Dendritic cell treated with granulocyte-macrophage colony-stimulating factor and Interleukin-4, amounts not matched to agents 40 ng/mL and 50 ng/mL, for 4 days (primary cell): ENCODE measurements around the gene METTL6.
"Not testable (repeated sequence)": the region's sequence is repeated elsewhere in the genome, so short reads cannot be mapped to it uniquely, and the experiment has no call there.

Source experiments
- H3K27ac Mint-ChIP-seq: one replicate; pipeline ENCODE4 v1.8.0; 2022; ENCODE audit warnings: mild to moderate bottlenecking, mixed read lengths
- H3K27me3 Mint-ChIP-seq: one replicate; pipeline ENCODE4 v1.8.0; 2022; ENCODE audit warnings: mild to moderate bottlenecking, mixed read lengths
- H3K36me3 Mint-ChIP-seq: one replicate; pipeline ENCODE4 v1.8.0; 2022; ENCODE audit warnings: low read depth, mixed read lengths
- H3K4me1 Mint-ChIP-seq: one replicate; pipeline ENCODE4 v1.8.0; 2022; ENCODE audit warnings: low read depth, mixed read lengths
- H3K4me3 Mint-ChIP-seq: one replicate; pipeline ENCODE4 v1.8.0; 2022; ENCODE audit warnings: mild to moderate bottlenecking, moderate library complexity, mixed read lengths
- H3K9me3 Mint-ChIP-seq: one replicate; pipeline ENCODE4 v1.8.0; 2022; ENCODE audit warnings: mixed read lengths
- intact Hi-C: fragments of 100-400 bp; cut with micrococcal nuclease; formaldehyde crosslinking; loops from one replicate; pipeline ENCODE4 v1.15.0; 2022

METTL6 gene

GRCh38 chr3:15404767-15405166 lies 22.6 kb downstream of the METTL6 start:
- peaks cover 45% of the 10 kb centered on the region for H3K4me1 Mint-ChIP-seq
- H3K27me3 Mint-ChIP-seq, result no peaks in the 10 kb centered on the region
- H3K4me3 Mint-ChIP-seq, result no peak overlapping the region
- H3K9me3 Mint-ChIP-seq, result no peaks in the 10 kb centered on the region
- intact Hi-C loops, result loop anchor here (1.0 kb wide), 2 partner anchors 136 to 202 kb away; no protein-coding TSS in a partner anchor
- no peaks in the 10 kb centered on the region for H3K36me3 Mint-ChIP-seq
- H3K27ac Mint-ChIP-seq, result peak overlapping the region; percentile 53

DNA sequence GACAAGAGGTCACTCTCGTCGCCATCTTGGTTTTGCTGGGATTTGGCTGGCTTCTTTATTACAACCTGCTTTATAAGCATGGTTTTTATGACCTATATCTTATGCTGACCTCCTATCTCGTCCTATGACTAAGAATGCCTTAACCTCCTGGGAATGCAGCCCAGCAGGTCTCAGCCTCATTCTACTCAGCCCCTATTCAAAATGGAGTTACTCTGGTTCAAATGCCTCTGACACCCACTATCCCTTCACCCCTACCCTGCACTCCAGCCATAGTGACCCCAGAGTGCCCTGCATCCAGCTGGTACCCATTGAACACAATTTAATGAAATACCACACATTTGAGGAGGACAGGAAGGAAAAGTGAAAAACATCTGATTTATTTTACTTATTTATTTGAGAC lies 23.4 kb downstream of the METTL6 start:
- no peaks in the 10 kb centered on the region for H3K9me3 Mint-ChIP-seq
- no peak overlapping the region for H3K4me3 Mint-ChIP-seq
- no peaks in the 10 kb centered on the region for H3K27me3 Mint-ChIP-seq
- peaks cover 37% of the 10 kb centered on the region for H3K4me1 Mint-ChIP-seq
- H3K27ac Mint-ChIP-seq, result no peak overlapping the region
- intact Hi-C loops, result no loop called here
- H3K36me3 Mint-ChIP-seq, result no peaks in the 10 kb centered on the region

- no peaks in the 10 kb centered on the region for H3K9me3 Mint-ChIP-seq
- peak overlapping the region; percentile 65 for H3K27ac Mint-ChIP-seq
- no peak overlapping the region for H3K4me3 Mint-ChIP-seq
- H3K27me3 Mint-ChIP-seq, result no peaks in the 10 kb centered on the region
- no peaks in the 10 kb centered on the region for H3K36me3 Mint-ChIP-seq
- H3K4me1 Mint-ChIP-seq, result peaks cover 32% of the 10 kb centered on the region
- intact Hi-C loops, result no loop called here
Observed at GRCh38 chr3:15403495-15403894, 23.8 kb downstream of the METTL6 start.

- Mint-ChIP-seq H3K4me3 (no peak overlapping the region), H3K9me3 (peaks cover 7% of the 10 kb centered on the region), H3K4me1 (peaks cover 31% of the 10 kb centered on the region), H3K27me3 (no peaks in the 10 kb centered on the region), H3K27ac (peak overlapping the region; percentile 10), H3K36me3 (no peaks in the 10 kb centered on the region)
- intact Hi-C loops, result no loop called here
Observed at GRCh38 chr3:15401936-15402335, 25.4 kb downstream of the METTL6 start.

DNA sequence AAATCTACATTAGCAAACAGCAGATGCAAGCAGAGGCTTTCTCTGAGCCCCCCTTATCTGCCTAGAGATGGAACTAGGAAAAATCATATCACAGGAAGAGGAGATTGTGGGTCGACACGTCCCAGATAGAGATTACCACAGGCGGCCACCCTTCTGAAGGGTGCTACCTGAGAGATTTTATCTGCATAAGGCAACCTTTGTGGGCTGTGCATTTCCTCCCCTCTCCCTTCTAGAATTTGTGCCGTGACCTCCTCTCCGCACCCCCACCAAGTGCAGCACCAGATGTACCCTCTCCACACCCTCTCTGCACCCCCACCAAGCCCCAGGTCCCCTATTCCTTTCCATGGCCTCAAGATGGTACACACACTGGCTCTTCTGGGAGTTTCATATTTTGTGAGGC lies 27.4 kb downstream of the METTL6 start:
- intact Hi-C loops, result no loop called here
- Mint-ChIP-seq H3K9me3 (peaks cover 7% of the 10 kb centered on the region), H3K4me3 (no peak overlapping the region), H3K27ac (no peak overlapping the region), H3K36me3 (no peaks in the 10 kb centered on the region), H3K4me1 (peaks cover 35% of the 10 kb centered on the region), H3K27me3 (no peaks in the 10 kb centered on the region)

DNA sequence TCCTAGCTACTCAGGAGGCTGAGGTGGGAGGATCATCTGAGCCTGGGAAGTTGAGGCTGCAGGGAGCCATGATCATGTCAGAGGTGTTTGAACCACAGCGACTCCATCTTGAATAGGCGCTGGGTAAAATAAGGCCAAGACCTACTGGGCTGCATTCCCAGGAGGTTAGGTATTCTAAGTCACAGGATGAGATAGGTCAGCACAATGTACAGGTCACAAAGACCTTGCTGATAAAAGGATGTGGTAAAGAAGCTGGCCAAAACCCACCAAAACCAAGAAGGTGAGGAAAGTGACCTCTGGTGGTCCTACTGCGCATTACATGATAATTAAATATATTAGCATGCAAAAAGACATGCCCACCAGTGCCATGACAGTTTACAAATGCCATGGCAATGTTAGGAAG lies 28.6 kb downstream of the METTL6 start:
- intact Hi-C loops, H3K27ac Mint-ChIP-seq, H3K4me3 Mint-ChIP-seq, H3K27me3 Mint-ChIP-seq, H3K9me3 Mint-ChIP-seq, H3K36me3 Mint-ChIP-seq: not testable (repeated sequence)
- H3K4me1 Mint-ChIP-seq, result peaks cover 27% of the 10 kb centered on the region

- intact Hi-C loops, H3K4me3 Mint-ChIP-seq, H3K36me3 Mint-ChIP-seq, H3K27me3 Mint-ChIP-seq, H3K27ac Mint-ChIP-seq, H3K4me1 Mint-ChIP-seq, H3K9me3 Mint-ChIP-seq: not testable (repeated sequence)
Observed at GRCh38 chr3:15393252-15393651, 34.1 kb downstream of the METTL6 start.

DNA sequence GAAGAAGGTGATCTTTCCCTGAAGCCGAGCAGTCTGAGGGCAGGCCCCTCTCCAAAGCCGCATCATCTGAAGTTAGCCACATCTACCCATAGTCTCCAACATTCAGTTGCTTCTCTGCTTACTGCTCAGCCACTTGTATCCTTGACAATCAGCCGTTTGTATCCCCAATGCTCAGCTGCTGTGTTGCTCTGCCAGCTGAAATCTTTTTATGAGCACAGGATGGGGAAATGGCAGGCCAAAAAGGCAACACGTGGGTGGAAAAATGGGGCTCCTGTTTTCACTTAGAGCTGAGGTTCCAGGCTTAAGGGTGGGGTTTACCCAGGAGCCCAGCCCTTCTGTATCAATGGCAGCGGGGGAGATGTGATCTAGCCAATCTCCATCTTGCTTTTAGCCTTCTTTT lies 36.3 kb downstream of the METTL6 start:
- intact Hi-C loops, result no loop called here
- no peaks in the 10 kb centered on the region for H3K36me3 Mint-ChIP-seq
- H3K4me3 Mint-ChIP-seq, result no peak overlapping the region
- peaks cover 2% of the 10 kb centered on the region for H3K27me3 Mint-ChIP-seq
- H3K4me1 Mint-ChIP-seq, result peaks cover 23% of the 10 kb centered on the region
- H3K9me3 Mint-ChIP-seq, result no peaks in the 10 kb centered on the region
- H3K27ac Mint-ChIP-seq, result no peak overlapping the region

DNA sequence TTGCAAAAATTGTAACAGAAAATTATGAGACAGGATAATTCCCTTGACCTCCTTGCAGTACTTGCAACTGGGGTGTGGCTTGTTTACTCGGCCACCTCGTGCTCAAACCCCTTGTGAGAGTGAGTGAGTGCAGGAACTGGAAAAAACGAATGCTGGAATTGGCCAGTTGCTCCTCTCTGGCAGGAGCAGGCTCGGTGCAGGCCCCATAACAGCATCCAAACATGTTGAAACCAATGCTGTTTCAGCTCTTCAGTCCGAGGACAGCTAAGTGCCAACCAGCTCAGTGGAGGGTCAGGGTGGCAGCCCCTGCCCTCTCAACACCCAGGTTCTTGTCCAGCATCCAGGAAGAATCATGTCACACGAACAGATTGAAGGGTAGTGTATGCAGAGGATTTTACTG lies 36.9 kb downstream of the METTL6 start:
- H3K4me3 Mint-ChIP-seq, result no peak overlapping the region

GRCh38 chr3:15388335-15388734 lies 39.0 kb downstream of the METTL6 start:
- H3K36me3 Mint-ChIP-seq, H3K27me3 Mint-ChIP-seq, H3K4me3 Mint-ChIP-seq, intact Hi-C loops, H3K9me3 Mint-ChIP-seq, H3K27ac Mint-ChIP-seq: not testable (repeated sequence)
- H3K4me1 Mint-ChIP-seq, result peaks cover 42% of the 10 kb centered on the region

More for the DNA sequence above, 36.9 kb downstream of the METTL6 start:
- intact Hi-C loops, result no loop called here
- Mint-ChIP-seq H3K9me3 (no peaks in the 10 kb centered on the region), H3K27ac (no peak overlapping the region), H3K27me3 (peaks cover 2% of the 10 kb centered on the region), H3K36me3 (no peaks in the 10 kb centered on the region), H3K4me1 (peaks cover 23% of the 10 kb centered on the region)

DNA sequence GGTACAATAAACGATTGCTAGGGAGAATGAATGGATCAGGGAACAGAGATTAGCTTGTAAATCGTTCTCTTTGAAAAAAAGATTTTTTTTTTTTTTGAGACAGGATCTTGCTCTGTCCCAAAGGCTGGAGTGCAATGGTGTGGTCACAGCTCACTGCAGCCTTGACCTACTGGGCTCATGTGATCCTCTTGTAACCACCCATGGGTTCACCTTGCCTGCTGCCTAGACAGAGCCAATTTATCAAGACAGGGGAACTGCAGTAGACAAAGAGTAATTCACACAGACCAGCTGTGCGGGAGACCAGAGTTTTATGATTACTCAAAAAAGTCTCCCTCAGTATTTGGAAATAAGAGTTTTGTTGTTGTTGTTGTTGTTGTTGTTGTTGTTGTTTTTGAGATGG lies 39.6 kb downstream of the METTL6 start:
- Mint-ChIP-seq H3K4me1 (peaks cover 44% of the 10 kb centered on the region), H3K27me3 (no peaks in the 10 kb centered on the region), H3K9me3 (no peaks in the 10 kb centered on the region), H3K36me3 (no peaks in the 10 kb centered on the region), H3K4me3 (no peak overlapping the region), H3K27ac (peak overlapping the region; percentile 37)
- intact Hi-C loops, result no loop called here

- intact Hi-C loops, result no loop called here
- H3K9me3 Mint-ChIP-seq, result no peaks in the 10 kb centered on the region
- no peaks in the 10 kb centered on the region for H3K27me3 Mint-ChIP-seq
- H3K4me1 Mint-ChIP-seq, result peaks cover 49% of the 10 kb centered on the region
- H3K27ac Mint-ChIP-seq, result peak overlapping the region; percentile 75
- no peaks in the 10 kb centered on the region for H3K36me3 Mint-ChIP-seq
- H3K4me3 Mint-ChIP-seq, result no peak overlapping the region
Observed at GRCh38 chr3:15387171-15387581, 40.2 kb downstream of the METTL6 start.

- peaks cover 51% of the 10 kb centered on the region for H3K4me1 Mint-ChIP-seq
- H3K9me3 Mint-ChIP-seq, H3K27me3 Mint-ChIP-seq, H3K4me3 Mint-ChIP-seq, intact Hi-C loops, H3K36me3 Mint-ChIP-seq: not testable (repeated sequence)
- peak overlapping the region; percentile 75 for H3K27ac Mint-ChIP-seq
Observed at GRCh38 chr3:15386654-15386955, 40.7 kb downstream of the METTL6 start.

- H3K4me1 Mint-ChIP-seq, result peaks cover 55% of the 10 kb centered on the region
- no peaks in the 10 kb centered on the region for H3K9me3 Mint-ChIP-seq
- no peaks in the 10 kb centered on the region for H3K36me3 Mint-ChIP-seq
- H3K27me3 Mint-ChIP-seq, result no peaks in the 10 kb centered on the region
- H3K4me3 Mint-ChIP-seq, result no peak overlapping the region
- H3K27ac Mint-ChIP-seq, result peak overlapping the region; percentile 75
- intact Hi-C loops, result no loop called here
Observed at GRCh38 chr3:15385901-15386653, 41.3 kb downstream of the METTL6 start.

- Mint-ChIP-seq H3K4me1 (peaks cover 58% of the 10 kb centered on the region), H3K27ac (peak overlapping the region; percentile 75)
- intact Hi-C loops, H3K4me3 Mint-ChIP-seq, H3K36me3 Mint-ChIP-seq, H3K27me3 Mint-ChIP-seq, H3K9me3 Mint-ChIP-seq: not testable (repeated sequence)
Observed at GRCh38 chr3:15385238-15385695, 42.1 kb downstream of the METTL6 start.
